PFSK-1 (cell line): ENCODE measurements around the gene POU2AF1.

Experiments
- POLR2AphosphoS5 ChIP-seq: IDR thresholded peaks from 2 replicates; pipeline ENCODE4 v1.6.1; 2012; ENCODE audit warnings: low read depth, mild to moderate bottlenecking, control low read depth, low read length, moderate library complexity
- SIN3A ChIP-seq: IDR thresholded peaks from 2 replicates; pipeline ENCODE4 v1.6.1; 2012; ENCODE audit warnings: mild to moderate bottlenecking, low read length, moderate library complexity, borderline replicate concordance; ENCODE audit not compliant: insufficient read depth
- TAF1 ChIP-seq: IDR thresholded peaks from 2 replicates; pipeline ENCODE4 v1.6.1; 2012; ENCODE audit warnings: low read length, control low read depth, borderline replicate concordance; ENCODE audit not compliant: insufficient read depth
- TF ChIP-seq, protein P1 (sequence below), 2 experiments: IDR thresholded peaks; 2 replicates each; pipeline versions ENCODE4 v1.6.1 to v1.8.0; 2011 to 2012; ENCODE audit warnings: low read depth in 2 of 2, low read length in 2 of 2, control low read depth in 1 of 2, inconsistent platforms in 1 of 2, mild to moderate bottlenecking in 1 of 2, moderate library complexity in 1 of 2; ENCODE audit not compliant: insufficient read depth in 1 of 2

GRCh38 chr11:111335549-111335948 lies 43.5 kb downstream of the POU2AF1 start:
- TF ChIP-seq TAF1: no peak
- TF ChIP-seq POLR2AphosphoS5: no peak
- TF ChIP-seq, protein P1, sequence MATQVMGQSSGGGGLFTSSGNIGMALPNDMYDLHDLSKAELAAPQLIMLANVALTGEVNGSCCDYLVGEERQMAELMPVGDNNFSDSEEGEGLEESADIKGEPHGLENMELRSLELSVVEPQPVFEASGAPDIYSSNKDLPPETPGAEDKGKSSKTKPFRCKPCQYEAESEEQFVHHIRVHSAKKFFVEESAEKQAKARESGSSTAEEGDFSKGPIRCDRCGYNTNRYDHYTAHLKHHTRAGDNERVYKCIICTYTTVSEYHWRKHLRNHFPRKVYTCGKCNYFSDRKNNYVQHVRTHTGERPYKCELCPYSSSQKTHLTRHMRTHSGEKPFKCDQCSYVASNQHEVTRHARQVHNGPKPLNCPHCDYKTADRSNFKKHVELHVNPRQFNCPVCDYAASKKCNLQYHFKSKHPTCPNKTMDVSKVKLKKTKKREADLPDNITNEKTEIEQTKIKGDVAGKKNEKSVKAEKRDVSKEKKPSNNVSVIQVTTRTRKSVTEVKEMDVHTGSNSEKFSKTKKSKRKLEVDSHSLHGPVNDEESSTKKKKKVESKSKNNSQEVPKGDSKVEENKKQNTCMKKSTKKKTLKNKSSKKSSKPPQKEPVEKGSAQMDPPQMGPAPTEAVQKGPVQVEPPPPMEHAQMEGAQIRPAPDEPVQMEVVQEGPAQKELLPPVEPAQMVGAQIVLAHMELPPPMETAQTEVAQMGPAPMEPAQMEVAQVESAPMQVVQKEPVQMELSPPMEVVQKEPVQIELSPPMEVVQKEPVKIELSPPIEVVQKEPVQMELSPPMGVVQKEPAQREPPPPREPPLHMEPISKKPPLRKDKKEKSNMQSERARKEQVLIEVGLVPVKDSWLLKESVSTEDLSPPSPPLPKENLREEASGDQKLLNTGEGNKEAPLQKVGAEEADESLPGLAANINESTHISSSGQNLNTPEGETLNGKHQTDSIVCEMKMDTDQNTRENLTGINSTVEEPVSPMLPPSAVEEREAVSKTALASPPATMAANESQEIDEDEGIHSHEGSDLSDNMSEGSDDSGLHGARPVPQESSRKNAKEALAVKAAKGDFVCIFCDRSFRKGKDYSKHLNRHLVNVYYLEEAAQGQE (IDR thresholded peaks at IDR 0.05; ENCODE audit: insufficient read depth in 1 of 2, low read depth in 2 of 2, low read length in 2 of 2): no peak
- no peak for TF ChIP-seq SIN3A
